Ascending aorta (tissue), 2 donors: Measurements from ENCODE around the gene TLL2. TPM values are rescaled to one million over a fixed set of nuclear protein-coding genes. Genes with fewer than 3 reads are reported as not detected.

Experiments used
- DNase-seq, 2 donors: peaks; one replicate each; pipeline ENCODE4 v3.0.0-alpha.2; 2019; ENCODE audit warnings: low spot score in 2 of 2
- H3K27ac ChIP-seq, 2 donors: fragments of 200-600 bp; sonication (generic); one replicate each; pipeline ENCODE4 v1.5.1; 2016 to 2017; ENCODE audit warnings: mild to moderate bottlenecking in 1 of 2
- H3K27me3 ChIP-seq: fragments of 200-600 bp; sonication (generic); one replicate; pipeline ENCODE4 v1.5.1; 2017
- H3K36me3 ChIP-seq, 2 donors: fragments of 200-600 bp; sonication (generic); one replicate each; pipeline ENCODE4 v1.5.1; 2016
- H3K4me1 ChIP-seq, 2 donors: fragments of 200-600 bp; sonication (generic); one replicate each; pipeline ENCODE4 v1.5.1; 2016 to 2017; ENCODE audit warnings: mild to moderate bottlenecking in 1 of 2
- H3K4me3 ChIP-seq, 2 donors: fragments of 200-600 bp; sonication (generic); one replicate each; pipeline ENCODE4 v1.5.1; 2016 to 2017; ENCODE audit warnings: mild to moderate bottlenecking in 1 of 2
- H3K9me3 ChIP-seq, 2 donors: fragments of 200-600 bp; sonication (generic); one replicate each; pipeline ENCODE4 v1.5.1; 2016
- intact Hi-C: fragments of 100-400 bp; cut with DNase I; formaldehyde crosslinking; loops from one replicate; pipeline ENCODE4 v1.15.1; 2023
- total RNA-seq: library from RNA; depleted of rRNA; stranded (reverse); fragments of >200 nt; gene quantifications from one replicate; pipeline ENCODE4 v1.1.0, GENCODE V29; 2016
- TF ChIP-seq, protein P1 (sequence below), 3 experiments: fragments of 200-600 bp in 2 of 3; fragments of 450-650 bp in 1 of 3; sonication (generic) in 2 of 3; IDR thresholded peaks; one replicate each; pipeline ENCODE4 v1.5.1; 2016 to 2019; ENCODE audit warnings: antibody characterized with exemption in 3 of 3, mild to moderate bottlenecking in 1 of 3, moderate library complexity in 1 of 3

TLL2 gene
- total RNA-seq, 1 donor from 2014 or later, result not detected

- TF ChIP-seq, protein P1, sequence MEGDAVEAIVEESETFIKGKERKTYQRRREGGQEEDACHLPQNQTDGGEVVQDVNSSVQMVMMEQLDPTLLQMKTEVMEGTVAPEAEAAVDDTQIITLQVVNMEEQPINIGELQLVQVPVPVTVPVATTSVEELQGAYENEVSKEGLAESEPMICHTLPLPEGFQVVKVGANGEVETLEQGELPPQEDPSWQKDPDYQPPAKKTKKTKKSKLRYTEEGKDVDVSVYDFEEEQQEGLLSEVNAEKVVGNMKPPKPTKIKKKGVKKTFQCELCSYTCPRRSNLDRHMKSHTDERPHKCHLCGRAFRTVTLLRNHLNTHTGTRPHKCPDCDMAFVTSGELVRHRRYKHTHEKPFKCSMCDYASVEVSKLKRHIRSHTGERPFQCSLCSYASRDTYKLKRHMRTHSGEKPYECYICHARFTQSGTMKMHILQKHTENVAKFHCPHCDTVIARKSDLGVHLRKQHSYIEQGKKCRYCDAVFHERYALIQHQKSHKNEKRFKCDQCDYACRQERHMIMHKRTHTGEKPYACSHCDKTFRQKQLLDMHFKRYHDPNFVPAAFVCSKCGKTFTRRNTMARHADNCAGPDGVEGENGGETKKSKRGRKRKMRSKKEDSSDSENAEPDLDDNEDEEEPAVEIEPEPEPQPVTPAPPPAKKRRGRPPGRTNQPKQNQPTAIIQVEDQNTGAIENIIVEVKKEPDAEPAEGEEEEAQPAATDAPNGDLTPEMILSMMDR (IDR thresholded peaks at IDR 0.05), result no peak
These were observed 39.9 kb downstream of the TLL2 start for GRCh38 chr10:96473866-96474265.

GRCh38 chr10:96470116-96470743 is 43.5 kb downstream of the TLL2 start:
- Histone ChIP-seq H3K4me3 (no peak overlapping the region), H3K27me3 (no peaks in the 10 kb centered on the region), H3K36me3 (no peaks in the 10 kb centered on the region), H3K4me1 (no peaks in the 10 kb centered on the region), H3K27ac (no peak overlapping the region), H3K9me3 (no peaks in the 10 kb centered on the region)
- intact Hi-C loops, result no loop called here
- peak in 1 of 2 donors; percentile 38 for DNase-seq
- TF ChIP-seq, protein P1 (IDR thresholded peaks at IDR 0.05), result peak in 1 of 3 experiments; percentile 25

More at GRCh38 chr10:96473866-96474265, 39.9 kb downstream of the TLL2 start:
- Histone ChIP-seq H3K36me3 (no peaks in the 10 kb centered on the region), H3K4me3 (no peak overlapping the region), H3K27me3 (no peaks in the 10 kb centered on the region), H3K4me1 (no peaks in the 10 kb centered on the region), H3K27ac (no peak overlapping the region), H3K9me3 (no peaks in the 10 kb centered on the region)
- no peak for DNase-seq
- intact Hi-C loops, result no loop called here

DNA sequence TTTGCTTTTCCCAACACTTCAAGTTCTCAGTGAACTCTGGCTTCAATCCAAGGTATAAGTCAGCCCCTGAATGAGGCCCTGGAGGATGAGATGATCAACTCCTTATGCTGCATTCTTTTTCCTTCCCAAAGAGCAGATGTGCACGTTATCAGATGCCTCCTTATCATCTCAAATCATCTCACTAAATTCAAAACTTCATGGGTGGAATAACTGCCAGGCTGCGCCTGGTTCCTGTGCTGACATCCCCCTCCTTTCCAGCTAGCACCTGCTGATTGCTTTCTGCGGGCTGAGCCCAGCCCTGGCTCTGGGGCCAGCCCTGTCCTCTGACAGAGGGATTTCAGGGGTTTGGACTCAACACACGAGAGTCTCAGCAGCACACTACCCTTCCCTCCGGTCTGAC is 44.9 kb downstream of the TLL2 start:
- H3K36me3 ChIP-seq, result no peaks in the 10 kb centered on the region
- H3K9me3 ChIP-seq, result no peaks in the 10 kb centered on the region
- no peak overlapping the region for H3K27ac ChIP-seq
- peak in 1 of 2 donors; percentile 9 for DNase-seq
- H3K27me3 ChIP-seq, result no peaks in the 10 kb centered on the region
- TF ChIP-seq, protein P1 (IDR thresholded peaks at IDR 0.05), result no peak
- intact Hi-C loops, result no loop called here
- no peaks in the 10 kb centered on the region for H3K4me1 ChIP-seq
- H3K4me3 ChIP-seq, result no peak overlapping the region

DNA sequence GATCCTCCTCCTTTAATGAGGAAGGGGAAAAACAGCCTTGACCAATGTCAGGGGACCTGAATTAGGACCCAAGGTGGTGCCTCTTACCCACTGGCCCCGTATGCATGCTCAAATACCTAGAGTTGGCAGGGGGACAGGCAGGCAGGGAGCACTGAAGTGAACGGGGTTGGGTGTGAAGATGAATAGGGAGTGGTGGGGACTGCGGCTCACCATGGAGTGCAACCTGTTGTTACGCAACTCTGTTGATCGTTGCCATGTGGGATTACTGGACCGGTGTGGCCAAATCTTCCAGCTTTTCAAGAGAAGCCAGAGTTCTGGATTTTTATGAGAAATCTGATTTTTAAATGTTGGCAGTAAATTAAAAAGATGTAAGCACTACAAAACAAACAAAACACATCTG is 48.1 kb downstream of the TLL2 start:
- H3K4me3 ChIP-seq, result no peak overlapping the region
- DNase-seq, result peak in 1 of 2 donors; percentile 31
- H3K36me3 ChIP-seq, result no peaks in the 10 kb centered on the region
- H3K27me3 ChIP-seq, result no peaks in the 10 kb centered on the region
- TF ChIP-seq, protein P1 (IDR thresholded peaks at IDR 0.05), result no peak
- intact Hi-C loops, result no loop called here
- no peaks in the 10 kb centered on the region for H3K9me3 ChIP-seq
- no peaks in the 10 kb centered on the region for H3K4me1 ChIP-seq
- H3K27ac ChIP-seq, result no peak overlapping the region

GRCh38 chr10:96463562-96463961 is 50.2 kb downstream of the TLL2 start:
- no peaks in the 10 kb centered on the region for H3K36me3 ChIP-seq
- H3K4me3 ChIP-seq, result no peak overlapping the region
- no peaks in the 10 kb centered on the region for H3K4me1 ChIP-seq
- intact Hi-C loops, result no loop called here
- no peaks in the 10 kb centered on the region for H3K9me3 ChIP-seq
- no peak for DNase-seq
- no peak overlapping the region for H3K27ac ChIP-seq
- H3K27me3 ChIP-seq, result no peaks in the 10 kb centered on the region
- TF ChIP-seq, protein P1 (IDR thresholded peaks at IDR 0.05), result no peak
